Panc1 (cell line): ENCODE measurements around the gene ITGB3. TPM values are rescaled to one million over a fixed set of nuclear protein-coding genes. Genes with fewer than 3 reads are reported as not detected.

Source experiments
- ATAC-seq: fragments of 200-7000 bp; cut with Tn5 transposase; 2 replicates; pipeline ENCODE4 v1.9.1; 2020; ENCODE audit warnings: mild to moderate bottlenecking, moderate library complexity
- BruUV-seq: library from RNA; stranded (reverse); fragments of 400-500 nt; replicated peaks from 2 replicates; lab custom pipeline; 2021; lab: Mats Ljungman, UMichigan
- CTCF ChIA-PET: fragments of 300-600 bp; sonication (Branson Sonifier 250); formaldehyde crosslinking; loops from one replicate; lab custom pipeline; 2022; ENCODE audit warnings: antibody characterized with exemption; lab: Charles Lee
- POLR2A ChIA-PET: fragments of 300-600 bp; sonication (Branson Sonifier 250); formaldehyde crosslinking; loops from one replicate; lab custom pipeline; 2022; ENCODE audit warnings: antibody characterized with exemption; lab: Charles Lee
- DNase-seq: peaks from one replicate; pipeline ENCODE4 v3.0.0-alpha.2; 2010; ENCODE audit warnings: low read depth, low spot score
- H3K27ac ChIP-seq: 2 replicates; pipeline ENCODE4 v1.5.1; 2011; ENCODE audit warnings: mild to moderate bottlenecking, low read length, inconsistent platforms
- H3K27me3 ChIP-seq: fragments of 200-500 bp; sonication (Bioruptor generic); 2 replicates; pipeline ENCODE4 v1.6.0; 2014; ENCODE audit warnings: low read length, inconsistent platforms; ENCODE audit not compliant: control insufficient read depth, insufficient read depth
- H3K36me3 ChIP-seq: fragments of 200-500 bp; sonication (Bioruptor generic); 2 replicates; pipeline ENCODE4 v1.5.1; 2014; ENCODE audit warnings: inconsistent platforms, mild to moderate bottlenecking, low read length, moderate library complexity; ENCODE audit not compliant: control insufficient read depth, insufficient read depth
- H3K4me1 ChIP-seq: 2 replicates; pipeline ENCODE4 v1.5.1; 2011; ENCODE audit warnings: inconsistent platforms, mild to moderate bottlenecking, low read length, moderate library complexity; ENCODE audit not compliant: control insufficient read depth, insufficient read depth
- H3K4me3 ChIP-seq, 2 experiments: 2 replicates each; pipeline ENCODE4 v1.5.1; 2011 to 2012; ENCODE audit warnings: low read depth in 2 of 2, low read length in 2 of 2, mild to moderate bottlenecking in 2 of 2, inconsistent platforms in 1 of 2, moderate library complexity in 1 of 2
- H3K9me3 ChIP-seq: fragments of 200-500 bp; sonication (Bioruptor generic); 2 replicates; pipeline ENCODE4 v1.5.1; 2014; ENCODE audit warnings: low read depth, mild to moderate bottlenecking, inconsistent platforms, low read length, moderate library complexity; ENCODE audit not compliant: control insufficient read depth, insufficient read depth
- CTCF ChIP-seq: fragments of 450-650 bp; IDR thresholded peaks from 2 replicates; pipeline ENCODE4 v1.5.1; 2017; ENCODE audit warnings: mild to moderate bottlenecking
- POLR2AphosphoS5 ChIP-seq: IDR thresholded peaks from 2 replicates; pipeline ENCODE4 v1.6.1; 2012; ENCODE audit warnings: mild to moderate bottlenecking, low read depth, low read length, moderate library complexity
- REST ChIP-seq, 2 experiments: IDR thresholded peaks; 2 replicates each; pipeline ENCODE4 v1.6.1; 2011 to 2012; ENCODE audit warnings: low read depth in 2 of 2, control low read depth in 1 of 2, low read length in 1 of 2, mild to moderate bottlenecking in 1 of 2, moderate library complexity in 1 of 2; ENCODE audit not compliant: insufficient read depth in 1 of 2
- SIN3A ChIP-seq: IDR thresholded peaks from 2 replicates; pipeline ENCODE4 v1.6.1; 2012; ENCODE audit warnings: low read depth, mild to moderate bottlenecking, low read length, moderate library complexity, borderline replicate concordance; ENCODE audit not compliant: insufficient read depth
- TCF7L2 ChIP-seq: IDR thresholded peaks from 2 replicates; pipeline ENCODE4 v1.6.1; 2011; ENCODE audit warnings: mild to moderate bottlenecking, low read depth, low read length, inconsistent platforms
- in situ Hi-C: cut with HindIII; loops from 2 replicates; pipeline ENCODE4 v1.10.0; 2016; ENCODE audit warnings: low sequenced_read_pairs, low pct_unique_long_range_greater_than_20kb
- intact Hi-C: fragments of 100-400 bp; cut with micrococcal nuclease; formaldehyde crosslinking; loops from one replicate; pipeline ENCODE4 v1.10.0; 2022; ENCODE audit not compliant: unreplicated experiment
- total RNA-seq: library from RNA; stranded (reverse); gene quantifications from one replicate; pipeline ENCODE4 v1.2.1, GENCODE V29; 2021; ENCODE audit not compliant: unreplicated experiment

The ITGB3 gene
- total RNA-seq, 1 experiment from 2014 or later: 17.6 TPM

- Histone ChIP-seq H3K4me3 (no peak overlapping the region), H3K4me1 (peaks cover 10% of the 10 kb centered on the region), H3K27ac (no peak overlapping the region), H3K9me3 (no peaks in the 10 kb centered on the region), H3K27me3 (no peaks in the 10 kb centered on the region), H3K36me3 (no peaks in the 10 kb centered on the region)
- POLR2A ChIA-PET: no interaction called here
- ATAC-seq (no peak), DNase-seq (no peak)
- no TSS peak for BruUV-seq
- intact Hi-C loops (no loop called here), in situ Hi-C loops (no loop called here)
- TF ChIP-seq TCF7L2 (no peak), POLR2AphosphoS5 (no peak), SIN3A (no peak)
- CTCF ChIA-PET: no interaction called here
Measured at GRCh38 chr17:47227862-47228261, 25.8 kb upstream of the ITGB3 start.

- in situ Hi-C loops: no loop called here
- ATAC-seq (peak; percentile 95), DNase-seq (peak; percentile 91)
- H3K4me1 ChIP-seq: peaks cover 10% of the 10 kb centered on the region
- H3K9me3 ChIP-seq: no peaks in the 10 kb centered on the region
- no TSS peak for BruUV-seq
- ChIA-PET CTCF (interaction anchor here (0.7 to 1.1 kb wide), 2 partner anchors 67 to 77 kb away, joined by 3 read pairs; no protein-coding TSS in a partner anchor), POLR2A (no interaction called here)
- no peak for TF ChIP-seq REST (IDR thresholded peaks at IDR 0.05; ENCODE audit: insufficient read depth in 1 of 2, low read depth in 2 of 2, low read length in 1 of 2)
- TF ChIP-seq CTCF: peak; percentile 97
- no peak for TF ChIP-seq SIN3A
- peak overlapping the region; percentile 12 to 41; a peak in 3 of 4 replicates for H3K4me3 ChIP-seq
- H3K27ac ChIP-seq: peak overlapping the region; percentile 70
- intact Hi-C loops: loop anchor here (2.0 kb wide), 1 partner anchor 85 kb away; no protein-coding TSS in a partner anchor
- H3K36me3 ChIP-seq: no peaks in the 10 kb centered on the region
- no peaks in the 10 kb centered on the region for H3K27me3 ChIP-seq
Measured at GRCh38 chr17:47229535-47230443, 23.8 kb upstream of the ITGB3 start.
